CD4-positive, alpha-beta T cell treated with Interleukin-12 subunit alpha and Interleukin-12 subunit beta, for 1 hour (primary cell): ENCODE data around the gene CBX8.
A peak's percentile ranks its signal among the peaks of the same experiment; 100 is the strongest.

Experiments used
- DNase-seq: peaks from one replicate; pipeline ENCODE4 v3.0.0-alpha.2; 2020

Gene CBX8

DNA sequence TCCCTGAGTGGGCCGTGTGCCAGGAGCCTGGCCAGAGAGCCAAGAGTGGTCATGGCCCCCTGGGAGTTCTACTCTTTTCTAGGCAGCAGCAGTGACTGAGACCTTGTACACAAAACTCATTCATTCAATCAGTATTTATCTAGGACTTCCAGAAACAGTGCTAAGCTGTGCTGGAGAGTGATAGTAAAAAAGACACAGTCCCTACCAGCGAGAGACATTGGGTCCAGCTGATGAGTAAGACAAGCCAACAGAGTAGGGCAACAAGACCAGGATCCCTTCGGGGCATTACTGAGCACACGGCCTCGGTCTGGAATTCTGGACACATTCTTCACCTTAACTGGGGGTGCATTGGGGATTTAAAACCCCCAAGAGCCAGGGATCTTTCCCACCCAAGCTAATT lies 22.2 kb upstream of the CBX8 start:
- no peak for DNase-seq

DNA sequence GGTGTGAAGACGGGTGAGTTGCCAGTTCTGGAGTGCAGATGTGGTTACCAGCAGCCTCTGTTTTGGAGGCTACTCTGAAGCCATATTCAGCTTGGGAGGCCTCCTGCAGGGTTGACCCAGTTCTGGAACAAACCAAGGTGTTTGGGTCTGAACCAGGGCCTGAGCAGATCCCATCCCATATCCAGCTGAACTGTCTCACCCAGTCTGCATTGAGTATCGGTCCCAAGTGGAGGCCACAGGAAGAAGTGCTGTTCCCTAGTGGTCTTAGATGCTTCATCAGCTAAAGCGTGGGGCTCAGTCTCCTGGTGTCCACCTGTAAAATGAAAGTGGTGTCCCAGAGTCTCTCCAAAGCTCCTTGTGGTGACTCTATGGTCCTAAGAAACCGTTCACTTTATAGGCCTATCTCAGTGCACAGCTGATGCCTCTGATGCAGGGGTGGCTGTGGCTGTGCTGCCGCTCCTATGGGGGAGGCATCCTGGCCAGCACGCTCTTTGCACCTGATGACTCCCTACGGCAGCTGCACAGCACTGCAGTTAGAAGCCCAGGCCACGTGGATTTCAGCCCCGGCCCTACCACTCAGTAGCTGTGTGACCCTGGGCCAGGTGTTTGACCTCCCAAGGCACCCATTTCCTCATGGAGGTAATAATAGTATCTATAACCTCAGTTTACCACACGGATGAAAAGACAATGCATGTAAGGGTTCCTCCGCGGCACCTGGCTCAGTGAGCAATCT lies 21.3 kb upstream of the CBX8 start:
- no peak for DNase-seq

DNA sequence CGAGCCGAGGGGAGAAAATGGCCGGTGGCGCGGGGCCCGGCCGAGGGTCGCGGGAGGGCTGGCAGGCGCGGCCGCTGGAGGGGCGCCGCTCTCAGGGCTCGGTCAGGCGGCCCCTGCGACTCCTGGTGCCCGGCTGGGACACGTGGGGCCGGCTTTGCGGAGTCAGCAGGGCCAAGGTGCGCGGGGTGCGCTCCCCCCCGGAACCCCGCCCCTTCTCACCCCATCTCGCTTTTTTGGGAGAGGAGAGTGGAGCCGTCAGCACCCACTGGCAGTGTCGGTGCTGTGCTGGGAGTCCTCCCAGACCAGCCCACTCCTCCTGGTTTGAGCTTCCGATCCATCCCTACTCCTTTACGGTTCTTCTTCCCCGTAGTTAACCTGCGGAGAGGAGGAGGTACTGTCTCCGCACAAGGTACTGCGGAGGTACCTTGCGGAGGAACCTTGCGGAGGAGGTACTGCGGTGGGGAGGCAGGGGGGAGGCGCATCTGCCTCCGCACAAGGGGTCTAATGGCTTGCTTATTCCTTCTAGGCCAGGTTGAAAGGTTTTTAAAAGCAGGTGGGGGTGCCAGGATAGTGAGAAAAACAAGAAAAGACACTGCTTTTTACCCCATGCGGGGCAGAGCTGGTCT lies 19.1 kb upstream of the CBX8 start:
- no peak for DNase-seq

DNA sequence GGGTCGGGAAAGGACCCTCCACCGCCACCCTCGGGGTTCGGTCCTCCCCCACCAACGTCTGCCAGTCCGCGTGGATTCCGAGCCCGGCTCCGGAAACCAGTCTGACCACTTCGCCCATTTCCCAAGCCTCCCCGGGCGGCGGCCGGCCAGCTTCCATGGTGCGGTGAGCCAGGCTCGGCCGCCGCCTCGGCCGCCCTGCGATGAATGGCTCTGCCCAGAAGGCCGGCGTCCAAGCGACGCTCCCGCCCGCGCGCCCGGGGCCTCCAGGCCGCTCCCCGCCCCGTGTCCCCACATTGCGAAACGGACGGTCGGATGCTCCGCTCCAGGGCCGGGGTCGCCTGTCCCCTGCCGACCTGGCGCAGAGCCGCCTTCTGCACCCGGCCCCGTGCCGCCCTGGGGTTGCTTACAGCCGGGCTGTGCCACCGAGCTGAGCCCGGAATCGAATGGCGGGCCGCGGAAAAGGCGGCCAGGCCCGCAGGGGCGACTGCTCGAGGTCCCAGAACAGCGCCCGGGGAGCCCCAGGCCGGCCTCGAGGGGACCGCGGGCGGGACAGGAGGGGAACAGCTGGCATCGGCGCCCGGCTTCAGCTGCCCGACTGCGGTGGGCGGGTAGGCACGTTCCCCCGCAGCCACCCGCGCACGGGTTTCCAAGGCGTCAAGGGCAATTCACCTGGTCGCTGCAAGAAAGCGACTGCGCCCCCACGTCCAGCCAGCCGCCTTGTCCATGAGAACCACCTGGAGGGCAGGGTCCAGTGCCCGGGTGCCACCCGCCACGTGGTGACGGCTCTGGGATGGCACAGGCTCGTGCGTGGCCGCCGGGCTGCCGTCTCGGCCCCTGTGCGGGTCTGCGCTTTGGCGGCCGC lies 18.3 kb upstream of the CBX8 start:
- no peak for DNase-seq

DNA sequence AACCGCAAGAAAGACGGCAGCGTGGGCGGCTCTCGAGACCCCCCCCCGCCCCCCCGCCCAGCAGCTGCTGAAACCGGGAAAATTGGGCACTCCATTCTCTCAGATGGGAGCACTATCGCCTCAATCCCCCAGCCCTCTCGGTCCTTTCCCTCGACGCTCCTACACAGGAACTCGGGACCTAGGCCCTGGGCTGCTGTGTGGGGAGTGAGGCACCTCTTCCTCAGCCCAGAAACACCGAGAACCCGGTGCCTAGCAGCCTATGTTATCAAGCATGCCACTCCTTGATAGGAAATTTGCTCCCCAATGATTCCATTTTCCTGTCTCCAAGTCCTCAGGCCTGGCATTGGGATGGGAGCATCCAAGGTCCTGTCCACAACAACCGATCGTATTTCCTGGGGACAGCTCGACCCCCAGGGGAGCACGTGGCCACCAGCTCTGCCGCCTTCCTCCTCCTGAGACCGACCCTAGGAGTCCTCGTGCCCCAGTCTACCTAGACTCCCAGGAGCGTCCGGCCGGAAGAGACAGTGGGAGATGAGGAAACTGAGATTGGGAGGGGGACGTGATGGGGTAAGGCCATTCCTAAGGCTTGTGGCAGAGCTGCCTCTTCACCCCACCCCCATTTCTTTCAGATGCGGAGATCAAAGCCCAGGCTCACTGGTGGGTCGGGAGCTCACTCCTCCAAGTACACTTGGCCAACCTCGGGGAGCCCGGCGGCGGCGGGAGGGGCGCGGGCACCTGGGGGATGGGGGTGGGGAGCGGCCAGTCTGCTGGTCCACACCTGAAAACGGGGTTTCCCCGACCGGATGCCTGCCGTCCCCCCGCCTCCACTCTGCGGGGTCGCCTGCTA lies 17.5 kb upstream of the CBX8 start:
- no peak for DNase-seq

DNA sequence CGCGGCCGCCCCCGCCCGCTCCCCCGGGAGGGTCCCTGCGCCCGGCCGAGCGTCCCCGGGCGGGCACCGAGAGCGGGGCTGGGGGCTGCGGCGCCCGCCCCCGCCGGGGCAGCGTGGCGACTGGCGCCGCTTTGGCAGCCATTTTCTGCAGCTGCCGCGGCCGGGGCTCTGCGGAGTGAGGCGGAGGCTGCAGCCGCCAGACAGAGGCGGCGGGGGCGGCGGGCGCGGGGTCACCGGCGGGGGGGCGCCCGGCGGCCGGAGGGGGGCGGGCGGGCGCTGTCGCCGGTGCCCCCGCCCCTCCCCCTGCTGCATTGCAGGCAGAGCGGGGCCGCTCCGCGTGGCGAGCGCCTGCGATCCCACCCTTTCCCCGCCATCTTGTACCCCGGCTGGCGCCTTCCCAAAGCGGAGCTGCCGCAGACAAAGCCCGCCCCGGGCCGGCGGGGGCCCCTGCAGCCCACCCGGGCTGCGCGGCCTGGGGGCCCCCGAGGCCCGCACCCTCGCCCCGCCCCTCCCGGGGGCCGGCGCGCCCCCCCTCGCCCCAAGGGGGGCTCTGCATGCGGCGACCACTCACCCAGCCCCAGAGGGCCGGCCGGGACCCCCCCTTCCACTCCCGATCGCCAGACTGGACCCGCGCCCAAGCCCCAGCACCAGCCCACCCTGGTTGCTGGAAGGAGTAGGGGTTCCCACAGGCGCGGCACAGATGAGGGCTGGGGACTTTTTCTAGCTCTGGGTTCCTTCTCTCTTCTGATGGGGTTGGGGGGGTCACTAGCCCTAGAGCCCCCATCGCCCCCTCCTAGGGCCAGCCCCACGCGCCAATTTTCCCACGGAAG lies 16.6 kb upstream of the CBX8 start:
- DNase-seq = no peak

DNA sequence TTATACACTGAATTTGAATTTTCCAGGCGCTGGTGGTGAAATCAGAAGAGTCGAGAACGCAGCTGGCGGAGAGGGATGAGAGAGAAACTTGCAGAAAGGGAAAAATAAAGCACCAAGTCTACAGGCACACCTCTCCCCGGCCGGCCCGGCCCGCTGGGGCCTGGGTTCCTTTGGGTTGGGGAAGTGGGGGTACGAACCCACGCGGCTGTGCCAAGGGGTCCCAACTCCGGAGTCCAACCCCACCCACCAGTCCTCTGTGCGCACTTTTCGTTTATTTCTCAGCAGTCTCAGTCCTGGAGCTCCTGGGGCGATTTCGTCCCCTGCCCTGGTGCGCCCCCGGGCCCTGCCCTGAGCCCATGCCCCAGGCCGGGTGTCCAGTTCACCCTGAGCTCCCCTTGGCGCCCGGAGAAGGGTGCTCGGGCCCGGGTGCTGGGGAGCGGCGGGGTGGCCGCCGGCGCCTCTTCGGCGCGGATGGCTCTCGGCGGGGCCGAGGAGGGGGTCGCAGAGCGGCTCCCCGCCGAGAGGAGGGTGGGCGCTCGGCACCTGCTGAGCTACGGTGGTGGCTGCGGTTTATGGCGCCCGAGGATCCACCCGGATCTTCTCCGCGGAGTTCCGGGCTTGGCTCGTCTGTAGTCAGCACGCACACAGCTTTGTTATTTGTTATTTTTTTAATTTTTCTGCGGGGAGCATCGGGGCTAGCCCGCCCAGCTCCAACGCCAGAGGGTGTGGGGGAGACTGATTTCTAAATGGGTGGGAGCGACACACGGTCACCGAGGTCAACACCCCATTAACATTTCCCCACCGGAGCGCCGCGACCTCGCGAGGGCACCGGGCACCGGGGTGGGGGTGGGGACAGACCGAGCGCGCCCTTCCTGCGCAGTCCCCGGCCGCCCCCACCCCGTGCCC lies 15.7 kb upstream of the CBX8 start:
- no peak for DNase-seq

DNA sequence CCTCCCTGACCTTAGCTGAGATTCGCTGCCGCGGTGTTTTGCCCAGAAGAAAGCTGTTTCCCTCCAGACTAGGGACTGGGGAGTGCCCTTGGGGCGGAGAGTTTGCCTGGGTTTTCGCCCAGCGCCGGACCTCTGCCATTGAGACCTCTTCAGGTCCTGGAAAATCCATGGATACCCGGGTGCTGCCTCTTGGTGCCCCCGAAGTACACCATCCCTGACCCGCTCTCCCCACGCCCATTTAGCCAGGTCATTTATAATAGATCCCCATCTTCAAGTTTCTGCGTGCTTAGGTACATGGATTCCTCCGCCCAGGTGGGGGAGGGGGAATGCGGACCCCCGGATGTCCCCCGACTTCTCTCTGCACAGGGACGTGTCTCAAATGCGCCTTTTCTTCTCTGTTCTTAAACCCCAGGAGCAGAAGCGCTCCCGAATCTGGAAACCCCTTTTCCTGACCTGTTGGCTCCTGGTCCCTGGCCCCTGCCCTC lies 15.0 kb upstream of the CBX8 start:
- DNase-seq = no peak

DNA sequence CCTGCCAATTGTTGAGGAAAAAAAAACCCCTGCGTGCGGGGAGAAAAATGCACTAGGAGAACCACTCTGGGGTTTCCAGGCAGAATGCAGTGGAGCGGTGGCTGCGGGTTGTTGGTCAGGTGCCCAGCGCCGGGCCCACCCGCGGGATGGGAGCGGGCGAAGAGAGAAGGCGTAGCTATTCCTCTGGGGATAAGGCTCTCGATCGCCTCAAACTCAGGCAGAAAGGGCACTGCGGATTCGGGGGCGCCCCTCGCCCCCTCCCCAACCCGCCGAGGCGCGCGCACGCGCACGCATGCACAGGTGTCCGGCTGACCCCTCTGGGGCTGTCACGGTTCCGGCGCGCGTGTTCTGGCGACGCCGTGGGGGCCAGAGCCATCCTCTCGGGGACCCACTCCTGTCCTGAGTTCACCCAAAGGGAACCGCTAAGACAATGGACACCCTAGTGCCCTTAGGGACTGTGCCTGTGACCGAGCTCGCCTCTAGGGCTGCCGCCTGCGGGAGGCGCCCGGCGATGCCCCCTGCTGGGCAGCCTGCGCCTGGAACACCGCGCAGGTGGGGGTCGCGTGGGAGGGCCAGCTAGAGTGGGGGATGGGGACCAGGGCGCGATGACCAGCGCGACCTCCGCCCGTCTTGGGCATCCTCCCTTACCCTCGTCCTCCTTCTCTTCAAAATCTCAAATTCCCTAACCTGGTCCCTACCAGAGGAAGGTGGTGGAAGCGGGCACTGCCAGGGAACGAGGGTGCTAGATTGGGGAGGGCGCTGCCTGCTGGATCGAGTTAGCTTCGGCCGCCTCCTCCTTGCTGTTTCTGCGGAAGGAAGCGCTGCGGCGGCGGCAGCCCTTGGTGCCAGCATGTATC lies 14.4 kb upstream of the CBX8 start:
- peak; percentile 51 for DNase-seq

DNA sequence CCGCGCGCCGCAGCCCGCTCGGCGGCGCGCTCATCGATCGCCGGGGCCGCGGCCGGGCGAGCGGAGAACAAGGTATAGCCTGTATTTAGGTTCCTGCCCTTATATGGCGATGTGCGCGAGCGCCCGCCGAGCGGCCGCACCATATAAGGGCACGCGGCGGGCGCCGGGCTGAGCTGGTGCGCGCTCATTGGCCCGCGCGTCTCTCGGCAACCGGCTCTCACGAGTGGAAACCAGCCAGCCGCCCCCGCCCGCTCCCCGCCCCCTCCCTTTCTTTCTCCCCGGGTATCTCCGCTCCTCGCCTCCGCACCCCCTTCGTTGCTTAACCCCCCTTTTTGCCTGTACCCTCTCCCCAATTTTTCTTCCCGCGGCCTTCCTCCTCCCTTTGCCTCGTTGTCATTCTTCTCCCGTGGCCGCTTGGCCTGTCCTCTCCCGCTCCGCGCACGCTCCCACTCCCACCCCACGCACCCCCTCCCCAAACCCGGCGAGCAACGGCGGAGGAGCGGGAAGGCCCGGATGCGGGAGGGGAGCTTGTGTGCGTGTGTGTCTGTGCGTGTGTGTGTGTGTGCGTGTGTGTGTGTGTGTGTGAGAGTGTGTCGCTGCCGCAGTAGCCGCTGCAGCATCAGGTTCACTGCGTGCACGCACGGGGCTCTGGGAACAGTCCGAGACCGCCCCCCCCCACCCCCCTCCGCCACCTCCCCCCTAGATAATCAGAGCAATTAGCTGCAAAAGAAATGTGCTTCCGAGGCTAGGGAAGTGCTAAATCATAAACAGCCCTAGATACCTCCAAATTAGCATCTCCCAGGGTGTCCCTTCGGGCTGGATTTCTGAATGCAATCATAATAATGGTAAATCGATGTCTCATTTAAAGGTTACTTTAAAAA lies 13.5 kb upstream of the CBX8 start:
- DNase-seq = peak; percentile 86

DNA sequence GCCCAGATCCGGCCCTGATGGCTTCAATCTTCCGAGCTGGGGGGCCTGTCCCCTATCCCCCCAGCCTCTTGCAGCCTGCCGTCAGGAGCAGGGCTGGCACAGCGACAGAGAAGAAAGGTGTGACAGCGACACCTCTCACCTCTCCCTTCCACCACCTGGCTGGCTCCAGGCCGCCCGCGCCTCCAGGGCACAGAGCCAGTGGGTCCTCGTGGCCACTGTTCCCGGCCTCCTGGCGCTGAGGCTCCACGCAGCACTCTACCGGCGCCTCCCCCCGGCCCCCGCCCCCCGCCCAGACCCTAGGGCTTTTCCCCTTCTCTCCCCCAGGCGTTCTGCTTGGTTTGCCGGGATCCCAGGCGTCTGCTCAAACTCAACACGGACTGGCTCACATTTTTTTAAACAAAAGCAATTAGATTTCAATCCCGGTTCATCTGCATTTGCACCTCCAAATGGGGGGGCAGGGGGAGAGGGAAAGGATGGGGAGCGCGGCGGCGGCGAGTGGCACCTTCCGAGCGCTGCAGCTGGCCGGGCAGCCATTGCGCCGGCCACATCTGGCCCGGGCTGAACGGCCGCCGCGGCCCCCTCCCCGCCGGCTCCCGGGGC lies 12.8 kb upstream of the CBX8 start:
- no peak for DNase-seq

DNA sequence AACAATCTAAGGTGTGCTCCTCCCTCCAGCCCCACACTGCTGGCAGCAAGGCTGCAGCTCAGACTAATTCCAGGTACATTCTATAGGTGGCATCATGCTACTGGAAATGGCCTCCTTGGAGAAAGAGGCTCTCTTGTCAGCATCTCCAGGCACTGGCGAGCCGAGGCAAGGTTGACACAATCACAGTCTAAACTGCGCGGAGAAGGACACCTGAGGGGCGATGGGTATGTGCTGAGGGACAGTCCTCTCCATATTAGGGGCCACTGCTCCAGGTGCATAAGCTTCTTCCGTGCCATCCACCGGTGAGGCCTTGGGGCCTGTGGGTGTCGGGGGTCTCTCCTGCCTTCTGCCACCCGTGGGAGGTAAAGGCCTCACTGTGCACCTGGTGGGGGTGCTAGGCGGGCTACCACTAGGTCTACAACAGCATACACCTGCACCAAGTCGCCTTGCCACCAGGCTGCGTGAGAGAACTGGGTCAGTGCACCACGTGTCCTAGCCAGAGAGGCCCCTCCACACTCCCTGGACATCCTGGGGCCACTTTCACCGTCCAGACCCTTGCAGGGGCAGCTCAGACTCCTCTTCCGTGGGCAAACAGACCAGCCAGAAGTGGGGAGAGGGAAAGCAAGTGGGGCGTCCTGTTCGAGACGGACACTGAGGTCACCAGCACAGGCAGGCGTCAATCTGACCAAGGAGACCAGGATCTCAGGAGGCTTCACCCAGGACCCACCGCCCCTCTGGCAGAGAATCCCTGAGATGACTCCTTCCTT lies 12.1 kb upstream of the CBX8 start:
- no peak for DNase-seq

DNA sequence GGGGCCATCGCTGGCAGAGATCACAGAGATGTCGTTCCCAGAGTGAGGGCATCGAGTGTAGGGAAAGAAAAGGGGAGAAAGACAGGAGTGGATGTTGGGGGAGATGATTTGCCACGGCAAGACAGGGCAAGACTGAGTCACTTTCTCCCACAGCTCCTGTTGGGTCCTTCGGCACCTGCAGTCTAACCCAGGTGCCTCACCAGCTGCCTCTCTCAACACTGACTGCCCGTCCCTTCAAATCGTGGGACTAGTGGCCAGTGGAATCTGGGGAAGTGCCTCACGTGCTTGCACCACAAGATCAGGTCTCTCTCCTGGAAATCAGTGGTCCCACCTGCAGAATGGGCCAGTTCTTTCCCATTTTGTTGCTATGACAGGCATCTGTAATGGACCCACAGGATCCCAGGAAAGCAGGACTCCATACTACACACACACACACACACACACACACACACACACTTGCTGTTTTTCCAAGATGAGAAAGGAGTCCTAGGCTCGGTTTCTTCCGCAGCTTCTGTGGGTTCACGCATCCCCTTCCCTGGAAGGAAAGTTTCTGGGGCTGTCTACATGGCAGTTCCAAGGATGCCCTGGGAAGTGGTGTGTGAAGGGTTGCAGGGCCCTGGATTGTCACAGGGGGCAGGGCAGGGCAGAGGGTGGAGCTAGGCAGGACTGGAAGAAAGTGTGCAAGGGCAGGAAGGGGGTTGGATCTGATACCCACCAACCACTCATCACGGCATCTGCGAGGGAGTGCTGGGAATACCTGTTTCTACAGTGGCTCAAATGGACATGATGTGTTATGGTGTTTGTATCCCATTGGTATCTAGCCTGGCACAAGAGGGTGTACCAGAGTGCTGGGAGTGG lies 10.2 kb upstream of the CBX8 start:
- no peak for DNase-seq

DNA sequence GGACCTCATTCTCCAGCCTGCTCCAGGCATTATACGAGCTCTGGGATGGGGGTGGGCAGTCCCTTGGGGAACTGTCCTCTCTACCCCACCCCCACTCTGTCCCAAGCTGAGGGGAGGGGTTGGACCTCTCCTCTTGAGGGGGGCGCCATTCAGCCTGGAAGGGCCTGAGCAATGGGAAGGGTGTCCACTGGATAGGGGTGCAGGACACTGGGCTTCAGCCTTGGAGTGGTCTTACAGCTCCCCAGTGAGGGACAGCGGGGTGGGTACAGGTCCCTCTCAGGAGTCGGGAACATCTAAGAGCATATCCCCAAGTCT lies 9.5 kb upstream of the CBX8 start:
- no peak for DNase-seq

DNA sequence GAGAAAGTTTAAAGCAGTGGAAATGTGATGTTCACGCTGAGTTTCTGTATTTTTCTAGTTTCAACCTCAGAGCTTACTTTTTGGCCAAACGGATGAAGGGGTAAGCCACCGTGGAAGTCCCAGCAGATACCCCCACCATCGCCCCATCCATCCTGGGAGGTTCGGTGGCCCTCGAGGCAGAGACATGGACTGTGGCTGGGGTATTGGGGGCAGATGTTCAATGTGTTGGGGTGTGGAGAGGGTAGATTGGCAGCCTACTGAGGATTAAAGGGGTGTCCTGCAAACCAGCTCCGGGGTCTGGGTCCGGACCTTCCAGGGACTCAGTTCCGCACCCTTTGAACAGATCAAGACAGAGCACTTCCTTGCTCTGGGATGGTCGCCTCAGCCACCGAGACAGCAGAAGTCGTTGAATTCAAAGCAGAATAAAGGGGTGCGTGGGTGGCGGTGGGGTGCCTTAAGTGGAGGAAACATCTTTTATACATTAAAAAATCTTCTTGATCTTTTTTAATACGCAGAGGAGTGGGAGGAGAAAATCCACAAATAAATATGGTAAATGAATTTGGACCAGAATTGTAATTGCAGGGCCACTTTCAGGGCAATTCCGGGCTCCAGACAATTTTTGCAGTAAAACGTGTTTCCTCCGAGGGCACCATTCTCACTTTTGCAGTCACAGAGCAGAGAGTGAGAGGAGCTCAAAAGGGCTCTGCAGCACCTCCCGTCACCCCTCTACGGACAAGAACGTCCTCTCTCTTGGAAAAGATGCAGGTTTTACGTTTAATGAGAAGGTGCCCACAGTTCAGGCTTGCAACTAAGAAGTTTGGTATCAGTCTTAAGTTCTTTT lies 8.2 kb upstream of the CBX8 start:
- no peak for DNase-seq
